ENCODE data around the gene CYP1A1. TPM values are rescaled to one million over a fixed set of nuclear protein-coding genes. Genes with fewer than 3 reads are reported as not detected.
"Not testable (repeated sequence)": the region's sequence is repeated elsewhere in the genome, so short reads cannot be mapped to it uniquely, and the experiment has no call there.

CYP1A1 gene
- polyA plus RNA-seq, 4 donors, result not detected

DNA sequence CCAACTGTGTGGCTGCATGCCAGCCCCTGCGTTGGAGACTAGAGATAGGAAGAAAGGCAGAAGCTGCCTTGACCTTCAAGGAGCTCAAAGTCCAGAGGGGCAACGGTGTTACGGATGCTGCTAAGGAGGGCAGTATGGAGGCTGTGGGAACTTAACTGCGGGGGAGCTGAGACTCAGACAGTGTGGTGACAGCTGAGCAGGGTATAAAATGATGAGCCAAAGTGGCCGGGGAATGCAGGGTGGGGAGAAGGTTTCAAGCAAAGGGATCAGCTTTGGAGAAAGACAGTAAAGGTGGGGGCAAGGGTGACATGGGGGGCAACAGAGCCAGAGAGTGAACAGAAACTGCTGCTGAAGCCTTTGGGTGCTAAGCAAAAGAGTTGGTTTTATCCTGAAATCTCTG lies 17.1 kb upstream of the CYP1A1 start:
- DNase-seq (ENCODE audit: low read depth in 4 of 4, low spot score in 3 of 4), result no peak

DNA sequence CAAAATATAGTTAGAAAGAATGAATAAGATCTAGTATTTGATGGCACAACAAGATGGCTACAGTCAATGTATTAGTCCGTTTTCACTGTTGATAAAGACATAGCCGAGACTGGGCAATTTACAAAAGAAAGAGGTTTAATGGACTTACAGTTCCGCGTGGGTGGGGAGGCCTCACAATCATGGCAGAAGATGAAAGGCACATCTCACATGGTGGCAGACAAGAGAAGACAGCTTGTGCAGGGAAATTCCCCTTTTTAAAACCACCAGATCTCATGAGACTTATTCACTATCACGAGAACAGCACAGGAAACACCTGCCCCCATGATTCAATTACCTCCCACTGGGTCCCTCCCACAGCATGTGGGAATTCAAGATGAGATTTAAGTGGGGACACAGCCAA lies 12.9 kb upstream of the CYP1A1 start:
- DNase-seq (ENCODE audit: low read depth in 4 of 4, low spot score in 3 of 4), result not testable (repeated sequence)

DNA sequence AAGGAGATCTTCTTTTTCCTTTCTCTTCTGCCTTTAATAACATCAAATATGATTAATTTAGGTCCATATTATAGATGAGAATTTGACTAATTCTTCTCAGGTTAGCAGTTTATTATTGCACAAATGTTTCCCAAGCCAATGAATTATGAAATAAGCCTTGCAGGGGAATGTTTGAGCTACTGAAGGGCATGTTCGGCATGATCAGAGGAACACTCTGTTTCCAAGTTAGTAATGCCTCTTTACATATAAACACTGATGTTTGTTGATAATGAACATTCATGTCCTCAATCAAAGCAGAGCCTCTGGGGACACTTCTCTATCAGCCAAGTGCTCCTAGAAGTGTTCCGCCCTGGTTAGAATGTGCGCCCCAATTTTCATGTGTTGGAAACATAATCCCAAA lies 10.0 kb upstream of the CYP1A1 start:
- no peak for DNase-seq (ENCODE audit: low read depth in 4 of 4, low spot score in 3 of 4)

DNA sequence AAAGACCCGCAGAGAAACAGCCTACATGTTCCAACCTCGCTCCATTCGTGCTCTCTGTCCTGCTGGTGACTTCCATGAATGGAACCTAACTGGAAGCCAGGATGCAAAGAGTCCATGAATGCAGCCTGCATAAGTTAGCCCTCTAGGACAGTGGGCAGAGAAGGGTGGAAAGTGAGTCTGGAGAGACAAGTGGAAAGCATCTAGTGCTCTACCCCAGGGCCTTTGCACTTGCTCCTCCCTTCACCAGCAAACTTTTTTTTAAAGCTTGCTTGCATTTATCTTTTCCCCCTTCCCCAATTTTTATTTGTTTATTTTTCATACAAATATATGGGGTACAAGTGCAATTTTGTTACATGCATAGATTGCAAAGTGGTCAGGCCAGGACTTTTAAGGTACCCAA lies 7.9 kb upstream of the CYP1A1 start:
- DNase-seq (ENCODE audit: low read depth in 4 of 4, low spot score in 3 of 4), result no peak

DNA sequence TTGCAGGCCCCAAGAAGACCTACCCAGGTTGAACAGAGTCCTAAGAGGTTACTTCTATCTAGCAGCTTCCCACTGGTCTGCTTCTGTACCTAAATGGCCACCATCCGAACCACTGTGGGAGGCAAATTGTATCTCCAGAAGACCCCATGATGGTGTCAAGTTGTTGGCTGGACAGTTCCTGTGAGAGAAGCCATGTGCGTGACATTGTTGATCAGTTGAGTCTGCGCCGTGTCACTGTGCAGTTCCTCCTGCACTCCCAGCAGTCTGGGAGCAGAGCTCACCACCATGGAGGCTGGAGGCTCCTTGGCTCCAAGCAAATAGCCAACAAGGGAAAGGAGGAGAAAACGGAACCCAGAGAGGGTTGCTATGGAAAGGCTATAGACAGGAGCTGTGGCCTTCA lies 7.5 kb upstream of the CYP1A1 start:
- DNase-seq (ENCODE audit: low read depth in 4 of 4, low spot score in 3 of 4), result no peak

DNA sequence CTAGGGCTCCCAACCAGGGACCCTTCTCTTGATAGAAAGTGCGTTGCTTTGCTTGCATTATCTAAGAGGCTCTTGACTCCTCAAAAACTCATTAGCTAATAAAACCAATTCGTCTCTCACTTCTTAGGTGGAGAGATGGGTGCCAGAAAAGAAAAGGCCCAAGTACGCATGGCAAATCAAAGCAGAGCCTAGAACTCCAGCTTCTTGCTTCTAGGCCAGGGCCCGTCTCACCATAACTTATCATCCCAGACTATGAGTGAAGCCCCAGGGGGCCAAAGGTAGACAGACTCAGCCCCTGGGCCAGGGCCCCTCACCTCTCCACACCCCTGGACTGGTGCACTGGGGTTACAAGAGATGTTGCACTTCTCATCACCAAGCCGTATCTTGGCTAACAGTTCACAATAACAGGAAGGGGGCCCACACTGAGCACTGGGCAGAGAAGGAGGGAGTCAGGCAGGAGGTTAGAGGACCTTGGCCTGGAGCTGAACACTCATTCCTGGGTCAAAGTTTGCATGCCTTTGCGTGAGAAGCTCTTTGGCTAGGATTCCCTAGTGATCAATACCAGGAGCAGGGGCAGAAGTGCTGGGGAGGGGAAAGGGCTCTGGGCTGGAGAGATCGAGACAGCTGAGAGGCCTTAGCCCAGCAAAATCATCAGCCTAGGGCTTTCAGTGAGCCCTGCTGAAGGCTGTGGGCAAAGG lies 5.4 kb upstream of the CYP1A1 start:
- DNase-seq (ENCODE audit: low read depth in 4 of 4, low spot score in 3 of 4), result no peak

DNA sequence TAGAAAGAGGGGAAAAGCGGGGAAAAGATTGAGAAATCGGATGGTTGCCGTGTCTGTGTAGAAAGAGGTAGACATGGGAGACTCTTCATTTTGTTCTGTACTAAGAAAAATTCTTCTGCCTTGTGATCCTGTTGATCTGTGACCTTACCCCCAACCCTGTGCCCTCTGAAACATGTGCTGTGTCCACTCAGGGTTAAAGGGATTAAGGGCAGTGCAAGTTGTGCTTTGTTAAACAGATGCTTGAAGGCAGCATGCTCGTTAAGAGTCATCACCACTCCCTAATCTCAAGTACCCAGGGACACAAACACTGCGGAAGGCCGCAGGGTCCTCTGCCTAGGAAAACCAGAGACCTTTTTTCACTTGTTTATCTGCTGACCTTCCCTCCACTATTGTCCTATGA lies 4.0 kb upstream of the CYP1A1 start:
- DNase-seq (ENCODE audit: low read depth in 4 of 4, low spot score in 3 of 4), result not testable (repeated sequence)

DNA sequence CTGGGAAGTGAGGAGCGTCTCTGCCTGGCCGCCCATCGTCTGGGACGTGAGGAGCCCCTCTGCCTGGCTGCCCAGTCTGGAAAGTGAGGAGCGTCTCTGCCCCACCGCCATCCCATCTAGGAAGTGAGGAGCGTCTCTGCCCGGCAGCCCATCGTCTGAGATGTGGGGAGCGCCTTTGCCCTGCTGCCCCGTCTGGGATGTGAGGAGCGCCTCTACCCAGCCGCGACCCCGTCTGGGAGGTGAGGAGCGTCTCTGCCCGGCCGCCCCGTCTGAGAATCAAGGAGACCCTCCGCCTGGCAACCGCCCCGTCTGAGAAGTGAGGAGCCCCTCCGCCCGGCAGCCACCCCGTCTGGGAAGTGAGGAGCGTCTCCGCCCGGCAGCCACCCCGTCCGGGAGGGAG lies 3.4 kb upstream of the CYP1A1 start:
- not testable (repeated sequence) for DNase-seq (ENCODE audit: low read depth in 4 of 4, low spot score in 3 of 4)

DNA sequence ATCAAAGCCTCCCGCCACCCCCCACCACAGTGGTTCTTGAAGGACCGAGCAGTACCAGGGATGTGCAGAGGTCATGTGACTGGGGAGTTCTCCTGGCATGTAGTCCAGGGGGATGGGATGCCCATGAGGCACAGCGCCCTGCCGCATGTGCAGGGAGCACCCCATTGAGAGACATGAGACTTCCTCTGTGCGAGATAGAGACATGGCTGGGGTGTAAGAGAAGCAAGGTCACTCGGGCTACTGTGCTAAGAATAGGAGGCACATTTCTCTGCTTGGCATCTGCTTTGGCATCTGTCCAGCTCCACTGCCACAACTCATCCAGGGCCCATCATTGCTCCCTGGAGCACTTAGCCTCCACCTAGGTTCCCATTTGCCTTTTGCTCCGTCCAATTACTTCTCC lies 2.4 kb upstream of the CYP1A1 start:
- DNase-seq (ENCODE audit: low read depth in 4 of 4, low spot score in 3 of 4), result no peak

DNA sequence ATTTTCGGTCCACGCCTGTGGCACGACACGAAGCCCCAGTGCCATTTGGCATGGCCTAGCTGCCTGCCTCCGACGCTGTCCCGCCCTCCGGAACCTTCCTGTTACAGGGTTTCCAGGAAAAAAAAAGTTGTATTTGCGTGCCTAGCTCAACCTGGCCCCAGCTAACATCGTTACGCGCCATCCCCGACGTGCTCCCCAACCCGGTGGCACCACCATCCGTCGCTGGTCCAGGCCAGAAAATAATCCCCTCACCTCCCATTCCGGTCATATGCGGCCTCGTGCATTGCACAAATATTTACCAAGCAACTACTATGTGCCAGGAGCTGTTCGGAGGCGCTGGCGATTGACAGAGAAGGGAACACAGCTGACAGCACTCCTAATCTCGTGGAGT lies 1.4 kb upstream of the CYP1A1 start:
- no peak for DNase-seq (ENCODE audit: low read depth in 4 of 4, low spot score in 3 of 4)

DNA sequence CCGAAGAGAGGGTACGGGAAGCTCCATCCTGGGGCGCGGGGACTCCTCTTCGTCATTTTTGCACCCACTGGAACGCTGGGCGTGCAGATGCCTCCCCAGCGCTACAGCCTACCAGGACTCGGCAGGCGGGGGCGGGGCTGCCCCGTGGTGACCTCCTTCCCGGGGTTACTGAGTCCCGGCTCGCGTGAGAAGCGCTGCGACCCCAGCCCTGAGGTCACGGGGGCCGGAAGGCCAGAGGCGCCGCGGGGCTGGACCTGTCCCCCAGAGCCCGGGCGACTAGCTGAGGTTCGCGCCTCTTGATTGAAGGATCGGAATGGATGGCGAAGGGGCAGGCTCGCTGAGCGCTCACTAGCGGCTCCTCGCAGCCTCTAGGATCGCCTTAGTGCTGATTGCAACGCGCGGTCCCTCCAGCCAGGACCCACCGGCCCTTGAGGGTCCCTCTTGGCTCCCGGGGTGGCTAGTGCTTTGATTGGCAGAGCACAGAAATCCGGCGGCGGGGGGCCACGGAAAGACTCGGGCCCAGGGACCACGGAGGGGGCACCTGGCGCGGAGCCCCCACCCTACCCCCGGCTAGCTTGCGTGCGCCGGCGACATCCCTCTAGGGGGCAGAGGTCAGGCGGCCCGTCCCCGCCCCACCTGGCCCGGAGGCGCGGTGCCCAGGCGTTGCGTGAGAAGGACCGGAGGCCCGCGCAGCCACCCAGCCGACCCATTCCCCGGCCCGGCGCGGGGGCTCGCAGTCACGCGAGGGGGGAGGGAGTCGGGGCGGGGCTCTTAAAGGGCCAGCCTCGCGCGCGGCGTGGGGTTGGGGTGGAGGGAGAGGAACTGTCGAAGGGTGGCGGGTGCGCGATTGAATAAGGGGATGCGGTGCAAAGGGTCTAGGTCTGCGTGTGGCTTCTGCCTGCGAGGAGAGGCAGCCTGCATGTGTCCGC lies 781 bp upstream of the CYP1A1 start:
- DNase-seq (ENCODE audit: low read depth in 4 of 4, low spot score in 3 of 4), result no peak

DNA sequence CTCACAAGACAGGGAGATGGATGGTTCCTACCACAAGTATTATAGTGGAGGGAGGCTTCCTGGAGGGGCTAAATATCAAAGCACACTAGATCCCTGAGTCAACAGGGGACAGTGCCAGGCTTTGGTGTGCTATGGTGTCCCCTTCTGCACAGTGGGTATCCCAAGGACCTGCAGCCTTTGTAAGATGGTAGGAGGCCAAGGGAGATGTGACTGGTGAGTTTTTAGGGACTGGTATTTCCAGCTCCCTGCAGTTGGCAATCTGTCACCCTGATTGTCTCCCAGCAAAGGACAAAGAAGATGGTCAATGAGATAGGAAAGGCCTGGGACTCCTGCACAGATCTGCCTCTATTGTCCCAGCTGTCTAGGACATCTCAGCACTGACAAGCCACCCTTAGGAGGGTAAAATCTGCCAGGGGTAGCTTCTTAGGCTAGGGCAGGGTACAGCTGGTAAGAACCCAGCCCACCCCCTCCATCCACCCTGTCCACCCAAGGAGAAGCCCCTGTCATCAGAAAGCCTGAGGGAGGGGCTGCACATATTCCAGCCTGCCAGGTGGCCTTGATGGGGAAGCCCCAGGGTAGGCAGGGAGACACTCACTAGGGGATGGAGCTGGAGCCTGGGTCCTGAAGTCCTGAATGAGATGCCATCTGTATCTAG lies 631 bp downstream of the CYP1A1 start:
- no peak for DNase-seq (ENCODE audit: low read depth in 4 of 4, low spot score in 3 of 4)

DNA sequence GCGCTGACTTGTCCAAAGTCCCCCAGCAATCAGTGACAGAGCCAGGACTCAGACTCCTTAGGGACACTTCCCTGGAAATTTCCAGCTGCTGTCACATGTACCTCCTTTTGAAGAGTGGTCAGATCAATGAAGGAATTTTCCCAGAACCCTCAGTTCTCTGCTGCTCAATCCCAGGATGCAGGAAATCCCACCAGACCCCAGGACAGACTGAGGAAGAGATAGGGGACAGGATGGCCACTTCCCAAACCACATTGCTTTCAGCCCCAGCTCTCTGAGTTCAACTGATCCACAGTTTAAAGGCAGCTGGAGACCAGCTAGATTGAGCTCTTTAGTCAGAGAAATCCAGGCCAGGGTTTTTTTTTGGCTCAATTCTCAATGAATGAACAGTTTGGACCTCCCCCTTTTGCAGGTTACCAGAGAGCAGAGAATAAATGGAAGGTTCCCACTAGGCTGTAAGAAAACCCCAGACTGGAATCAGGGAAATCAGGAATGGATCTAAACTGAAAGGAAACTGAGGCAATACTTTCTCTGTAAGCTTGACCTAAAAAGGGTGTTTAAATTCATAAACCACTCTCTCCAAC lies 1.5 kb downstream of the CYP1A1 start:
- DNase-seq (ENCODE audit: low read depth in 4 of 4, low spot score in 3 of 4), result peak in 3 of 4 donors; percentile 26 to 57 (median 39)

DNA sequence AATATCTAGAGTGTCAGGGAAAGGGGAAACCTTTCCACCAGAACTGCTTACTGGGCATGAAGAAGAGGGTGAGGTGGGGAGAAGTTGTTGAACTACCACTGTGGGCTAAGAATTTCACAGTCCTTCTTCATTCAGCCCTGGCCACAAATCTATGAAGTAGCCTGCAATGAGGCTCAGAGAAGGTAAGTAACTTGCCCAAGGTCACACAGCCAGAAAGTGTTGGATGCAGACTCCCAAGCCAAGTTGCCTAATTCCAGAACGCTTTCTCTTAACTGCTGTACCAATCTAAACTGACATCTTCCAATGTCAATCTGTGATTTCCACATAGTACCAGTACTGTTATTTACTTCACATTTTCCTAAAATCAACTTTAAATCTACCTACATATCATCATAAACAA lies 2.1 kb downstream of the CYP1A1 start:
- DNase-seq (ENCODE audit: low read depth in 4 of 4, low spot score in 3 of 4), result no peak

DNA sequence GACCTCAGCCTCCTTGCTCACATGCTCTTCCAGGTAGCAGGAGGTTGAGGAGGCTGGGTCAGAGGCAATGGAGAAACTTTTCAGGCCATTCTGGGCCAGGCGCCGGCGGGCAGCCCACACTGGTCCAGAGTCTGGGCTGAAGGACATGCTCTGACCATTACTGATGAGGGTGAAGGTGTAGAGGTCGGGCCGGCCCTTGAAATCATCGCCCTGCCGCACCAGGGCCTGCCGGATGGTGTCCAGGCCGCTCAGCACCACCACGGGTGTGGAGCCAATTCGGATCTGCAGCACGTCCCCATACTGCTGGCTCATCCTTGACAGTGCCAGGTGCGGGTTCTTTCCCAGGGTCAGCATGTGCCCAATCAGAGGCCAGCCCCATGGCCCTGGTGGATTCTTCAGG lies 2.7 kb downstream of the CYP1A1 start:
- DNase-seq (ENCODE audit: low read depth in 4 of 4, low spot score in 3 of 4), result no peak

DNA sequence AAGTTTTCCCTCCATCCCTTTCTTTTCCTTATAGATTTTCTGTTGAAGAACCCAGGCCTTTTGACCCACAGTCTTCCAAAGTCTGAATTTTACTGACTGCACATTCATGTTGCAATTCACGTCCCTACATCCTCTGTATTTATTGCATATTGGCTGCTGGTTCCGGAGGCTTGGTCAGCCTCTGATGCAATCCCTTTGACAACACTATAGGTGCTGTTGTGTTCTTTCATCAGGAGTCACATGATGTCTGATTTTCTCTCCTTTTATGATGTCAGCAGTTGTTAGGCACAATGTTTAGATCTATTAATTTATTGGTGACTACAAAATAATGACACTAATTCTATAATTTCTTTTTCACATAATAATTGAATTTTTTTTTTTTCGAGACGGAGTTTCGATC lies 8.7 kb downstream of the CYP1A1 start:
- DNase-seq (ENCODE audit: low read depth in 4 of 4, low spot score in 3 of 4), result no peak

DNA sequence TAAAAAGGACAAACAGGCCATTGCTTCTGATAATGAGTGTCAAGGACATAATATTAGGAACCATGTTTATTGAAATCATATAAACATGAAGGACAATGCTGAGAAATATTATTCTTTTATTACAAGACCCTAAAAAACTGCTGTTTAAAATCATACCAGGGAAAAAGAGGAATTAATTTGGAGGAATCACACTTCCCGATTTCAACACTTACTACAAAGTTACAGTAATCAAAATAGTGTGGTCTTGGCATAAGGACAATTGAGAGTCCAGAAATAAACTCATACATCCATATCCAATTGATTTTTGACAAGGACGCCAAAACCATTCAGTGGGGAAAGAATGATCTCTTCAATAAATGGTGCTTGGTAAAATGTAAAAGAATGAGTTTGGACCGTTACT lies 13.0 kb downstream of the CYP1A1 start:
- DNase-seq (ENCODE audit: low read depth in 4 of 4, low spot score in 3 of 4), result no peak

DNA sequence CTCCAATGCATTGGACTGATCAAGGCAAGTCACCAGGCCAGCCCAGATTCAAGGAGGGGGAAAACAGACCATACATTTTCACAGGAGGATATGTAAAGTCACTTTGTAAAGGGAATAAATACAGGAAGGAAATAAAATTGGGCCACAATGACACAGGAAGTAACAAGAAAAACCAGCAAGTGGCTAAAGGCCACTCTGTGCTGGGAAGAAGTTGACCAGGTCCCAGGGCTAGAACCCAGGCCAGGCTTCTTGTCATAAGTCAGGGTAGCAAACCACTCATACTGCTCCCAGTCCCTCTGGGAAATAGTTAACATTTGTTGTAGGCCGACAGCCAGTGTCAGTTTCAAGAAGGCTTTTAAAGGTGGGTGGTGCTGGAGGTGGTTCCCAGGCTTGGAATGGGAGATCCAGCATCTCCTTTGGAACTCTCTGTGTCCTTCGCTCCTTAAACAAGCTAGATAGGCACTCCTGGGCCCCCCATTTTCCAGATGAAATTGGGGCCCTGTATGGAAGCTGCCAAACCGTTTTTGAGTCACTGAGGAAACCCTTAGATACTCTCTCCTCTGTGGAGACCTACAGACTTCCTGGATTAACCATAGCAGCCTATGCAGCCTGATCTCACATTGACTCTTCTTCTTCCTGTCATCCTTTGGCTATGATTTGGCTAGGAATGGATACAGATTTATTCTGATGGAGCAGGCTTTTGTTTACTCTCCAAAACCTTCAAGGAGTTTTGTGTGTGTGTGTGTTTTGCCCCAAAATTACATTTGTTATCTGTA lies 14.8 kb downstream of the CYP1A1 start:
- no peak for DNase-seq (ENCODE audit: low read depth in 4 of 4, low spot score in 3 of 4)

DNA sequence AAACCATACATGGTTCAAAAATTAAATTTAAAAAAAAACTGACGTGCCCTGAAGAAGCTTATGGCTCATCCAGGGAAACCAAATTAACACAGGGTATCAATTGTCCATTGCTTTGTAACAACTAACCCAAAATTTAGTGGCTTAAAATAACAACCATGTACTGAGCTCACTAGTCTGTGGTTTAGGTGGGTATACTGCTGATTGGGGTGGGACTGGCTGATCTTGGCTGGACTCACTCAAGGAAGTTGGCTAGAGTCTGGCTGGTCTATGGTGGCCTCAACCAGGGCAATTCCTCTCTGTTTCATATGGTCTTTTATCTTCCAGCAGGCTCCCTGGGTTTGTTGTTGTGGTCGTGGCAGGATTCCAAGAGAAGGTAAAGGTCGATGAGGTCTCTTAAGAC lies 15.4 kb downstream of the CYP1A1 start:
- no peak for DNase-seq (ENCODE audit: low read depth in 4 of 4, low spot score in 3 of 4)

DNA sequence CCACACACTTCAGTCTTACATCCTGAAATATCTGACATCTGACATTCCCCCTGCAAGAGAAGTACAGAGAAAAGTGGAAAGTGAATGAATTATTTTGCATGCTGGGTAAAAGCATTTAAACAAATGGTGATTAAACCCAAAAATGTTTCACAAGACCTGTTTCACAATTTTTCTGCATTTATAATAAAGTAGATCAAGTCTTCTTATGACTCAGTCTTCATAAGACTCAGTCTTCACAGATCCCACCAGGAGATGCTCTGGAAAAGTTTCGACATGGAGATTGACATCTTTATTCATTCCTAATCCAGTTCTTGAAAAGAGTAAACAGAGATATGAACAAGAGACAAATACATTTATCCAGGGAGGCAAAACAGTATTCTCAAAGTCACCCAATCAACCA lies 16.3 kb downstream of the CYP1A1 start:
- DNase-seq (ENCODE audit: low read depth in 4 of 4, low spot score in 3 of 4), result no peak

Measured in left renal pelvis (tissue), 4 donors.